Measurements from ENCODE around the gene PTPN14.

GRCh38 chr1:214455479-214455878 lies 95.9 kb downstream of the PTPN14 start:
- TF ChIP-seq ZNF518A (tag by site-specific recombination; conservative IDR thresholded peaks at IDR 0.05; ENCODE audit: low read depth): no peak
- no peak for TF ChIP-seq PRDM4 (tag by site-specific recombination; IDR thresholded peaks at IDR 0.05)
- no peak for TF ChIP-seq ATF2 (tag by site-specific recombination; IDR thresholded peaks at IDR 0.05; ENCODE audit: low read depth)
- no peak for TF ChIP-seq CTCF (tag by site-specific recombination; IDR thresholded peaks at IDR 0.05)
- TF ChIP-seq MZF1 (tag by site-specific recombination; IDR thresholded peaks at IDR 0.05; ENCODE audit: borderline replicate concordance): no peak
- TF ChIP-seq PRDM10 (tag by site-specific recombination; IDR thresholded peaks at IDR 0.05): no peak
- no peak for TF ChIP-seq ZSCAN5A (tag by site-specific recombination; IDR thresholded peaks at IDR 0.05)

Measured in HEK293 (cell line).